ENCODE data around the gene CUEDC2.
A peak's percentile ranks its signal among the peaks of the same experiment; 100 is the strongest.

CUEDC2 gene

GRCh38 chr10:102395400-102396316 lies 36.7 kb downstream of the CUEDC2 start, which contains the start of gene NFKB2:
Gene NFKB2, plus strand, starts transcription at chr10:102395705. Its CDS starts 255 bp downstream, at chr10:102395960.
- peak; percentile 94 for DNase-seq

- peak; percentile 68 for DNase-seq
These were observed 37.5 kb downstream of the CUEDC2 start for GRCh38 chr10:102394801-102395399.

GRCh38 chr10:102394079-102394800 lies 38.1 kb downstream of the CUEDC2 start:
- peak; percentile 99 for DNase-seq

GRCh38 chr10:102393411-102394078 lies 38.8 kb downstream of the CUEDC2 start:
- no peak for DNase-seq

GRCh38 chr10:102392306-102392705 lies 40.1 kb downstream of the CUEDC2 start:
- no peak for DNase-seq

- no peak for DNase-seq
These were observed 42.5 kb downstream of the CUEDC2 start for GRCh38 chr10:102389894-102390293.

- no peak for DNase-seq
These were observed 47.6 kb downstream of the CUEDC2 start for GRCh38 chr10:102384606-102385429.

- no peak for DNase-seq
These were observed 48.3 kb downstream of the CUEDC2 start for GRCh38 chr10:102384053-102384452.

GRCh38 chr10:102382871-102383270 lies 49.5 kb downstream of the CUEDC2 start:
- no peak for DNase-seq

- DNase-seq = no peak
These were observed 50.4 kb downstream of the CUEDC2 start for GRCh38 chr10:102381983-102382382.

- DNase-seq = no peak
These were observed 53.0 kb downstream of the CUEDC2 start for GRCh38 chr10:102379383-102379782.

GRCh38 chr10:102376901-102377300 lies 55.5 kb downstream of the CUEDC2 start:
- no peak for DNase-seq

GRCh38 chr10:102375867-102376266 lies 56.5 kb downstream of the CUEDC2 start:
- no peak for DNase-seq

GRCh38 chr10:102375250-102375649 lies 57.1 kb downstream of the CUEDC2 start:
- DNase-seq = no peak

All from activated CD4-positive, alpha-beta T cell treated with anti-CD3 and anti-CD28 coated beads, Interleukin-10, Interleukin-2, amounts not matched to agents 100 ng/mL and 50 ng/mL, durations not matched to agents 16 hours and 8 hours (primary cell).